Liver (tissue), 9 donors: ENCODE results near the gene EPHB2. TPM values are rescaled to one million over a fixed set of nuclear protein-coding genes. Genes with fewer than 3 reads are reported as not detected.

ENCODE experiments used
- DNase-seq: peaks from one replicate; pipeline ENCODE4 v3.0.0-alpha.2; 2017; ENCODE audit warnings: low spot score
- H3K27ac ChIP-seq, 2 donors: one replicate each; pipeline ENCODE4 v1.7.0; 2013; ENCODE audit warnings: inconsistent platforms in 2 of 2, low read length in 2 of 2, control low read depth in 1 of 2, low read depth in 1 of 2, mild to moderate bottlenecking in 1 of 2
- H3K27me3 ChIP-seq, 4 donors: one replicate each; pipeline versions ENCODE4 v1.6.1 to v1.7.0; 2013; ENCODE audit warnings: low read length in 3 of 4, inconsistent platforms in 1 of 4, mild to moderate bottlenecking in 1 of 4, moderate library complexity in 1 of 4; ENCODE audit not compliant: control insufficient read depth in 4 of 4, insufficient read depth in 4 of 4
- H3K36me3 ChIP-seq, 4 donors: one replicate each; pipeline versions ENCODE4 v1.6.1 to v1.7.0; 2013; ENCODE audit warnings: low read length in 3 of 4, mild to moderate bottlenecking in 3 of 4, low read depth in 1 of 4, moderate library complexity in 1 of 4; ENCODE audit not compliant: control insufficient read depth in 4 of 4, insufficient read depth in 3 of 4
- H3K4me1 ChIP-seq, 4 donors: one replicate each; pipeline versions ENCODE4 v1.6.1 to v1.7.0; 2013; ENCODE audit warnings: low read length in 3 of 4, mild to moderate bottlenecking in 3 of 4, moderate library complexity in 1 of 4; ENCODE audit not compliant: control insufficient read depth in 4 of 4, insufficient read depth in 4 of 4
- H3K4me3 ChIP-seq, 3 donors: one replicate each; pipeline versions ENCODE4 v1.6.1 to v1.7.0; 2013; ENCODE audit warnings: low read length in 3 of 3, control low read depth in 1 of 3, low read depth in 1 of 3, mild to moderate bottlenecking in 1 of 3
- H3K9ac ChIP-seq, 2 donors: one replicate each; pipeline ENCODE4 v1.7.0; 2013; ENCODE audit warnings: low read length in 2 of 2, mild to moderate bottlenecking in 2 of 2, moderate library complexity in 2 of 2, control low read depth in 1 of 2, low read depth in 1 of 2
- H3K9me3 ChIP-seq, 4 donors: one replicate each; pipeline versions ENCODE4 v1.6.1 to v1.7.0; 2013; ENCODE audit warnings: low read length in 3 of 4; ENCODE audit not compliant: control insufficient read depth in 4 of 4
- EGR1 ChIP-seq, 2 donors: IDR thresholded peaks; 2 replicates each; pipeline ENCODE4 v1.6.1; 2016 to 2018; ENCODE audit warnings: antibody characterized with exemption in 2 of 2, low read depth in 2 of 2
- FOXA1 ChIP-seq: IDR thresholded peaks from 2 replicates; pipeline ENCODE4 v1.6.1; 2016; ENCODE audit warnings: antibody characterized with exemption
- FOXA2 ChIP-seq: IDR thresholded peaks from 2 replicates; pipeline ENCODE4 v1.6.1; 2016; ENCODE audit warnings: antibody characterized with exemption
- GABPA ChIP-seq, 2 donors: IDR thresholded peaks in 1 of 2; conservative IDR thresholded peaks in 1 of 2; 2 replicates each; pipeline ENCODE4 v1.6.1; 2016; ENCODE audit warnings: antibody characterized with exemption in 2 of 2, mild to moderate bottlenecking in 1 of 2, moderate library complexity in 1 of 2
- HNF4A ChIP-seq, 2 donors: conservative IDR thresholded peaks; 2 replicates each; pipeline ENCODE4 v1.6.1; 2016; ENCODE audit warnings: antibody characterized with exemption in 2 of 2, mild to moderate bottlenecking in 2 of 2
- HNF4G ChIP-seq: IDR thresholded peaks from 2 replicates; pipeline ENCODE4 v1.6.1; 2016; ENCODE audit warnings: antibody characterized with exemption
- JUND ChIP-seq, 2 donors: IDR thresholded peaks; 2 replicates each; pipeline ENCODE4 v1.6.1; 2016; ENCODE audit warnings: antibody characterized with exemption in 2 of 2
- NR2F2 ChIP-seq: IDR thresholded peaks from 2 replicates; pipeline ENCODE4 v1.6.1; 2016; ENCODE audit warnings: antibody characterized with exemption
- RAD21 ChIP-seq, 2 donors: IDR thresholded peaks; 2 replicates each; pipeline ENCODE4 v1.6.1; 2016; ENCODE audit warnings: antibody characterized with exemption in 2 of 2, mild to moderate bottlenecking in 2 of 2
- RXRA ChIP-seq, 2 donors: IDR thresholded peaks; 2 replicates each; pipeline ENCODE4 v1.6.1; 2017 to 2018; ENCODE audit warnings: antibody characterized with exemption in 2 of 2, mild to moderate bottlenecking in 1 of 2
- TAF1 ChIP-seq: conservative IDR thresholded peaks from 2 replicates; pipeline ENCODE4 v1.6.1; 2016; ENCODE audit warnings: antibody characterized with exemption, mild to moderate bottlenecking
- YY1 ChIP-seq: IDR thresholded peaks from 2 replicates; pipeline ENCODE4 v1.6.1; 2016; ENCODE audit warnings: antibody characterized with exemption, mild to moderate bottlenecking
- WGBS: extraction: QIAGEN DNeasy Blood & Tissue Kit; methylation state at CpG from one replicate; pipeline ENCODE4 v1.1.7; 2013; 5-methylcytosine and 5-hydroxymethylcytosine counted together
- polyA plus RNA-seq, 2 donors: library from polyadenylated mRNA; stranded (reverse) in 1 of 2; unstranded in 1 of 2; fragments of 200-250 nt in 1 of 2; fragments of >200 nt in 1 of 2; fragmentation: Nextera tagmentation in 1 of 2; extraction: Ambion mirVana in 1 of 2; gene quantifications; one replicate each; pipeline versions ENCODE4 v1.2.1 to v1.2.3, GENCODE V29; 2013 to 2015
- total RNA-seq, 2 donors: library from RNA; depleted of rRNA; stranded (reverse); fragments of >200 nt; gene quantifications; one replicate each; pipeline ENCODE4 v1.2.3, GENCODE V29; 2014
- TF ChIP-seq, protein P1 (sequence below): IDR thresholded peaks from 2 replicates; pipeline ENCODE4 v1.6.1; 2016; ENCODE audit warnings: antibody characterized with exemption
- TF ChIP-seq, protein P2 (sequence below): IDR thresholded peaks from 2 replicates; pipeline ENCODE4 v1.6.1; 2016; ENCODE audit warnings: antibody characterized with exemption
- TF ChIP-seq, protein P3 (sequence below): IDR thresholded peaks from 2 replicates; pipeline ENCODE4 v1.6.1; 2016; ENCODE audit warnings: antibody characterized with exemption
- TF ChIP-seq, protein P4 (sequence below): fragments of 150-350 bp; IDR thresholded peaks from 2 replicates; pipeline ENCODE4 v1.5.1; 2017; ENCODE audit warnings: improper control_type of control experiment, low read depth, low read length; ENCODE audit not compliant: missing input control
- donor health status: healthy.
- donor health status: healthy.
- donor health status: healthy.
- donor health status: healthy.
- donor health status: healthy.

EPHB2 gene
- total and polyA plus RNA-seq, 4 donors = 0.07 to 1.0 (median 0.38) TPM

DNA sequence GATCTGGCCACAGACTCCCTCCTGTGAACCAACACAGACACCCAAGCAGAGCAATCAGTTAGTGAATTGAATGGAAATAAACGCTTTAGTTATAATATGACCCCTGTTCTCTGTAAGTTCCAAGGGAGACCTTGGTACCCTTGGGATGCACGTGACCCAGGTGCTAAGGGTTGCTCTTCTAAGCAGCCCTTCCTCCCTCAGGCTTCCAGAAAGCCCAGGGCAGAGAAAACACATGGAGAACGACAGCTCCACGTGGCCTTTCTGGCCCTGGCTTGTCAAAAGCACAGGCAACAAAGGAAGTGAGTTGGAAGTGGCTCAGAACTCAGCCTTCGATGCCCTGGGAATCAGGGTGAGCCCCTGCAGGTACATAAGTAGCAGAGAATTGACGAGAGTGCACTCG is 204.6 kb downstream of the EPHB2 start:
- TF ChIP-seq FOXA2 (no peak), HNF4A (conservative IDR thresholded peaks at IDR 0.05) (no peak), FOXA1 (no peak), YY1 (no peak)
- TF ChIP-seq, protein P1, sequence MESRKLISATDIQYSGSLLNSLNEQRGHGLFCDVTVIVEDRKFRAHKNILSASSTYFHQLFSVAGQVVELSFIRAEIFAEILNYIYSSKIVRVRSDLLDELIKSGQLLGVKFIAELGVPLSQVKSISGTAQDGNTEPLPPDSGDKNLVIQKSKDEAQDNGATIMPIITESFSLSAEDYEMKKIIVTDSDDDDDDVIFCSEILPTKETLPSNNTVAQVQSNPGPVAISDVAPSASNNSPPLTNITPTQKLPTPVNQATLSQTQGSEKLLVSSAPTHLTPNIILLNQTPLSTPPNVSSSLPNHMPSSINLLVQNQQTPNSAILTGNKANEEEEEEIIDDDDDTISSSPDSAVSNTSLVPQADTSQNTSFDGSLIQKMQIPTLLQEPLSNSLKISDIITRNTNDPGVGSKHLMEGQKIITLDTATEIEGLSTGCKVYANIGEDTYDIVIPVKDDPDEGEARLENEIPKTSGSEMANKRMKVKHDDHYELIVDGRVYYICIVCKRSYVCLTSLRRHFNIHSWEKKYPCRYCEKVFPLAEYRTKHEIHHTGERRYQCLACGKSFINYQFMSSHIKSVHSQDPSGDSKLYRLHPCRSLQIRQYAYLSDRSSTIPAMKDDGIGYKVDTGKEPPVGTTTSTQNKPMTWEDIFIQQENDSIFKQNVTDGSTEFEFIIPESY = no peak
- TF ChIP-seq, protein P2, sequence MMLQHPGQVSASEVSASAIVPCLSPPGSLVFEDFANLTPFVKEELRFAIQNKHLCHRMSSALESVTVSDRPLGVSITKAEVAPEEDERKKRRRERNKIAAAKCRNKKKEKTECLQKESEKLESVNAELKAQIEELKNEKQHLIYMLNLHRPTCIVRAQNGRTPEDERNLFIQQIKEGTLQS = no peak
- 59% methylated on average over 7 of the region's 7 CpGs for WGBS
- Histone ChIP-seq H3K27ac (no peak overlapping the region), H3K36me3 (no peaks in the 10 kb centered on the region), H3K4me1 (no peaks in the 10 kb centered on the region), H3K9me3 (no peaks in the 10 kb centered on the region), H3K4me3 (no peak overlapping the region), H3K9ac (no peak overlapping the region), H3K27me3 (peaks cover 0 to 2% (median 0%) of the 10 kb centered on the region in 4 donors)
- DNase-seq = no peak

DNA sequence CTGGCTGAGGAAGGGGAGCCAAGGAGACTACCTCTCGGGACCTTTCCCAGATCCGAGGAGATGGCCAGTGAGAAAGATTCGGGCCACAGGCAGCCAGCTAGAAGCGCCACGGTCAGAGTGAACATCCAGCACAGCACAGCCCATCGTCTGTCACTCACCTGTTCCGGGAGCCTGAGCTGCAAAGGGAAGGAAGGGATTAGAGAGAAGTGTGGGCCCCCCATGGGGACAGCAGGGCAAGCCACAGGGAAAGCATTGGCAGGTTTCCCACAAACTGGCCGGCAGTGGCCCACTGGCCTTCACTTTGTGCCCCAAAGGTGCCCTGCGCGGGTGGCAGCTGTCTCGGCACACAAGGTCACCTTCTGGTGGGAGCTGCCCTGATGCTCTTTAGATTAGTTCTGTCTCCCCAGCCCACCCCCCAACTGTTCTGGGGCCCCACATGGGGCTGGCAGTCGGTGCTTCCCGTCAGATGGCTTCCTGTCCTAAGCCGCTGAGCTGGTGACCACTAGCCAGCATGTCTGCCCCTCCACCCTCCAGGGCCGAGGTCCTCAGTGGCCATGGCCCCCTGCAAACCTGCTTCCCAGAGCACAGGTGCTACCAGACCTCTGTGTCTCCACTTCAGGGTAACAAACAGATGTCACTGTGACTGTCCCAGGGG is 205.3 kb downstream of the EPHB2 start:
- no peak for DNase-seq
- WGBS = 61% methylated on average over 15 of the region's 15 CpGs

DNA sequence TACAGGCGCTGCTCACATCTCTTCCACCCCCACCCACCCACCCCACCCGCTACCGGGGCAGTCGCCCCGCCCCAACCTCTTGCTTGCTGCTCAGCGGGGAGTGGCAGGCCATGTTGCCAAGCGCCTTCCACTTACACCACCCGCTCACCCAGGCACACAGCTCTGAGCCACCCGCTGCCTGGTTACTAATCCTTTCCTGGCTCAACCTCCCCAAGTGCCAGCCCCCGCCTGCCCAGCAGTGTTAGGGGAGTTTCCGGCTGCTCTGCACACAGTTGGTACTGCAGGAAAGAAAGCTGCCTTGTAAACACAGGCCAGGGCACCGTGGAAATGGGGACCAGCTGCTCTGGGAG is 205.8 kb downstream of the EPHB2 start:
- no peak overlapping the region for H3K4me3 ChIP-seq
- no peak for TF ChIP-seq NR2F2
- TF ChIP-seq TAF1 = no peak
- TF ChIP-seq, protein P1 = no peak
- no peak for TF ChIP-seq GABPA (IDR thresholded peaks at IDR 0.05 in 1 of 2, conservative IDR thresholded peaks at IDR 0.05 in 1 of 2)
- TF ChIP-seq FOXA2 = no peak
- no peak for TF ChIP-seq HNF4G
- TF ChIP-seq JUND (IDR thresholded peaks at IDR 0.05) = no peak
- no peak for TF ChIP-seq RAD21 (IDR thresholded peaks at IDR 0.05)
- TF ChIP-seq, protein P2 = no peak
- TF ChIP-seq HNF4A (conservative IDR thresholded peaks at IDR 0.05) = no peak
- no peak for TF ChIP-seq RXRA (IDR thresholded peaks at IDR 0.05)
- TF ChIP-seq EGR1 (IDR thresholded peaks at IDR 0.05; ENCODE audit: low read depth in 2 of 2) = no peak
- TF ChIP-seq, protein P3, sequence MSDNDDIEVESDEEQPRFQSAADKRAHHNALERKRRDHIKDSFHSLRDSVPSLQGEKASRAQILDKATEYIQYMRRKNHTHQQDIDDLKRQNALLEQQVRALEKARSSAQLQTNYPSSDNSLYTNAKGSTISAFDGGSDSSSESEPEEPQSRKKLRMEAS = no peak

More for the DNA sequence above, 205.3 kb downstream of the EPHB2 start:
- no peaks in the 10 kb centered on the region for H3K36me3 ChIP-seq
- no peak overlapping the region for H3K9ac ChIP-seq
- no peak overlapping the region for H3K27ac ChIP-seq
- H3K4me3 ChIP-seq = no peak overlapping the region
- TF ChIP-seq FOXA1 (no peak), TAF1 (no peak), EGR1 (IDR thresholded peaks at IDR 0.05; ENCODE audit: low read depth in 2 of 2) (no peak), RXRA (IDR thresholded peaks at IDR 0.05) (no peak)
- TF ChIP-seq, protein P4, sequence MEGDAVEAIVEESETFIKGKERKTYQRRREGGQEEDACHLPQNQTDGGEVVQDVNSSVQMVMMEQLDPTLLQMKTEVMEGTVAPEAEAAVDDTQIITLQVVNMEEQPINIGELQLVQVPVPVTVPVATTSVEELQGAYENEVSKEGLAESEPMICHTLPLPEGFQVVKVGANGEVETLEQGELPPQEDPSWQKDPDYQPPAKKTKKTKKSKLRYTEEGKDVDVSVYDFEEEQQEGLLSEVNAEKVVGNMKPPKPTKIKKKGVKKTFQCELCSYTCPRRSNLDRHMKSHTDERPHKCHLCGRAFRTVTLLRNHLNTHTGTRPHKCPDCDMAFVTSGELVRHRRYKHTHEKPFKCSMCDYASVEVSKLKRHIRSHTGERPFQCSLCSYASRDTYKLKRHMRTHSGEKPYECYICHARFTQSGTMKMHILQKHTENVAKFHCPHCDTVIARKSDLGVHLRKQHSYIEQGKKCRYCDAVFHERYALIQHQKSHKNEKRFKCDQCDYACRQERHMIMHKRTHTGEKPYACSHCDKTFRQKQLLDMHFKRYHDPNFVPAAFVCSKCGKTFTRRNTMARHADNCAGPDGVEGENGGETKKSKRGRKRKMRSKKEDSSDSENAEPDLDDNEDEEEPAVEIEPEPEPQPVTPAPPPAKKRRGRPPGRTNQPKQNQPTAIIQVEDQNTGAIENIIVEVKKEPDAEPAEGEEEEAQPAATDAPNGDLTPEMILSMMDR = no peak
- no peaks in the 10 kb centered on the region for H3K4me1 ChIP-seq
- no peaks in the 10 kb centered on the region for H3K9me3 ChIP-seq
- H3K27me3 ChIP-seq = peaks cover 0 to 2% (median 0%) of the 10 kb centered on the region in 4 donors

More for the DNA sequence above, 205.8 kb downstream of the EPHB2 start:
- Histone ChIP-seq H3K27ac (no peak overlapping the region), H3K9me3 (no peaks in the 10 kb centered on the region), H3K9ac (no peak overlapping the region), H3K4me1 (no peaks in the 10 kb centered on the region), H3K27me3 (peaks cover 0 to 2% (median 0%) of the 10 kb centered on the region in 4 donors), H3K36me3 (no peaks in the 10 kb centered on the region)
- no peak for DNase-seq
- WGBS = 81% methylated on average over 12 of the region's 12 CpGs
